NCI-H2171 treated with DMSO at 0.1 percent for 48 hours (cell line): ENCODE data around the gene P2RX1.
A peak's percentile ranks its signal among the peaks of the same experiment; 100 is the strongest.

Experiments used
- DNase-seq: peaks from one replicate; lab custom pipeline; 2025; lab: John Stamatoyannopoulos, UW

P2RX1 gene

DNA sequence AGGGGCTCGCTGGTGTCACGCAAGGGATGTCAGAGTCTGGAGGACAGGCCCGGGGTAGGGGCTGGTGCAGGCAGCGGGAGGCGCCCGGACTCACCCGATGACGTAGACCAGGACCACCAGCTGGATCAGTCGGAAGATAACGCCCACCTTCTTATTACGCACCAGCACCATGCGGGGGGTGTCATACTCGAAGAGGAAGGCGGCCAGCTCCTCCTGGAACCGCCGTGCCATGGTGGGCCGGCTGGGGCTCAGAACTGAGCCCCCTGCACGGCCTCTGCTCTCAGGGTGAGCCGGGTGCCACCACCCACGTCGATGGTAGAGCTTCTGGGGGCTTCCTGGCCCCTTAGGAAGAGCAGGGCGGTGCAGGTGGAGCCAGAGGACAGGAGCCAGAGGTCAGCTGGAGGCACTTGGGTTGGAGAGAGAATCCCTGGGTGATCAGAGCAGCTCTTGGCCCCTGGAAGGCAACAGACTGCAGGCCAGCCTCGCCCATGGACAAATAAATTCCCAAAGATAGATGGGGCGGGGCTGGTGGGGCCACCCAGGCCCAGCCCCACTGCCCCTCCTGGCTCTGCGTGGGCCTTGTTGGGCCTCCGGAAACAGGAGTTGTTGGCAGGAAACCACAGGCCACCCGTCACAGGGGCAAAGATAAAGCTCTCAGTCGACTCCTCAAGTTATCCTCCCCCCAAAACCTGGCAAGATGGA lies at the start of gene P2RX1:
Gene P2RX1, minus strand, starts transcription at position 471 of the 702 bp plus-strand sequence. Its CDS starts 240 bp downstream, at position 231.
- DNase-seq, result no peak

DNA sequence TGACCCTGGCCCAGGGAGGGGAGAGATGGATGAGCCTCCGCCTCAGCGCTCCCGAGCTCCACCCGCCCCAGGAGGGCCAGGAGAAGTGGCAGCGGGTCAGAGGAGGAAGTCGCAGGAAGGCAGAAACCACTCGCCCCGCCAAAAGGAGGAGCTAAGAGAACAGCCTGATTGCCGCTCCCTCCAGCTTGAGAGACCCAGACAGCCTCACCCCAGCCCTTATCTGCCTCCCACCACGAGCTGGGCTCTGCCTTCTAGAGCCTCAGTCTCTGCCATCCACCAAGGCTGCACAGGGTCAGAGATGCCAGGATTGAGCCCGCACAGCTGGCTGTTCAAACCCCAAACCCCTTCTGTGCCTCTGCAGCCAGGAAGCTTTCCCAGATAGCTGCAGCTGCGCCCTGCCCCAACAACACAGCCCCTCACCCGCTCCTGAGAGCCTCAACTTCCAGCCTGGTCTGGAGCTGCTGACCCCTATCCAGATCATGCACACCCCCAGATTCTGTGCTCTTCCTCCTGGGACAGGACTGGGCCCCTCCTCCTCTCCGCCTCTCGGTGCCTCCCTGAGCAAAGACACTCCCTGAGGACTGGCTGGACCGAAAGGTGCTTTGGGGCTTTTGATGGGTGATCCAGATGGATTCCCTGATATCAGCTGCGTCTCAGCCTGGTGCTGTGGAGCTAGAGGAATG lies 49.0 kb upstream of the P2RX1 start:
- peak; percentile 75 for DNase-seq

DNA sequence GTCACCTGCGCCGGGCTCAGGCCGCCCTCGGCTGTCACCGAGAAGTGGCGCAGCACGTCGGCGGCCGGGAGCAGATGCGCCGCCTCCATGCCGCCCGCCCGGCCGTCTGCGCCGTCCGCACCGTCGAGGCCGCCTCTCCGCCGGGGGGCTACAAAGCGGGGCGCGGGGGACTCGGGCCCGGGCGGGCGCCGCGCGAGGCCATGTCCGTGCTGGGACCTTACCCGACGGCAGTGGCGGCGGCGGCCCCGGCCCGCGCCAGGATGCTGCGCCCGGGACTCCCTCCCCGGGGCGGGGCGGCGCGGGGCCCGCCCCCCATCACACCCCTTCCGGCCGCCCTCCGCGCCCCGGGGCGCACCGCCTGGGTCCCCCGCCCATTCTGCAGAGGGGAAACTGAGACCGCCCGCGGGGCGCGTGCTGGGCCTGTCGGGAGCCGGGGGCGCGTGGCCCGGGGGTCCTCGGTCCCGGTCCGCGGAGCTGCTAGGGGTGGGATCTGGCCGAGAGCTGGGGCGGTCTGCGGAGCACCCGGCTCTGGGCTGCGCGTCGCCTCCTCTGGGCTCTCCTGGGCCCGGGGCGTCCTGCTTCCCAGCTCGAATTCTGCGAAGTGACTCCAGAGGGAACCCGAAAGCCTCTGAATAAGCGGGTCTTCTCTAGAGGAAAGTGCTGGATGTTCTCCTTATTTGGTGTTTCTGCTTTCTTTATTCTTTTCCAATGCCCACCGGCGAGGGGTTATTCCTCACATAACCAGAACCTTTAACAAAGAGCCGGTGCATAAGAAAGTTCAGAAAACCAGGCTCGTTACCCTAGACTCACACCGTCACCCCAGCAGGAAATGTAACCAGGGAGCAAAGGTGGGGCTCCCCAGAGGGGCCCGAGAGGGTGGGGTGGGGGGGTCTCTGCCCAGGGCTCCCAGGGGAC lies 48.2 kb upstream of the P2RX1 start, which contains the start of gene ATP2A3:
Gene ATP2A3, minus strand, starts transcription at position 235 of the 915 bp plus-strand sequence. Its CDS starts 146 bp downstream, at position 89.
- peak; percentile 59 for DNase-seq

DNA sequence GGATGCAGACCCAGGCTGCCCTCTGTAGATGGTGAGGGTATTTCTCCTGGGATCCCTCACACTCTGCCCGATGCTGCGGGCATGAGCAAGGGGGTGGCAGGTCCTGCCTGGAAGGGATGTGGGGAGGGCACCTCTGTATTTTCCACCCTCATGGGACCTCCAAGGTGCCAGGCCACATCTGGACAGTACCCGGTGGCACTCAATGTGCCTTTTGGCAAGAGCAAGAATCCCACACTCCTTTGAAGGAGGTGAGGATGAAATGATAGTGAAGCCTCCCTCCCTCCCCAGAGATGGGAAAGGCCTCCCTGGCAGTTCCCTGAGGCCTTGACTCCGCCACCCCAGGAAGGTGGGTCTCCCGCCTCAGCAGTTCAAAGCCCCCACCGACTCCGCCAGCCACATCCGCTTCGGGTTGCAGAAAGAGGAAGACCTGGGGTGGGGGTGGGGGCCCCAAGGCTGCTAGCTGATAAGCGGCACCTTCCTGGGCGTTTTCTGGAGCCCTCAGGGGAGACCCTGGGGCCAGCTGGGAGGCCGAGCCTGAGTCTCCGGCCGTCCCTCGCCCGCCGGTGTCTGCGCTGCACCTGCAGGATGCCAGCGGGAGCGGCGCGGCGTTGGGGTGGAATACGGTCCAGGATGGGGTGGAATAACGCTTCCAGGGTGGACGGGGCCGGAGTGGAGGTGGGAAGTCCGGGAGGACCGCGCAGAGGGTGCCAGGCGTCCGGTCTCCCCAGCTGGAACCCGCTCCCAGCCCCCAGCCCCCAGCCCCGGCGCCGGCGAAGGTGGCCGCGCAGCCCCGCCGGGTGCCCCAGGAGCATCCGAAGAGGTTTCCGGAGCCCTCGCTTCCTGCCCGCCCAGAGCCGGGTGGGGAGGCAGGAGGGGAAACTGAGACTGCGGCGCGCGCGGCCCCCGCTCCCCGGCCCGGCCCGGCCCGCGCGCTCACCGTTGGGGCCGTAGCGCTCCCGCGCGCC lies 47.3 kb upstream of the P2RX1 start:
- no peak for DNase-seq

DNA sequence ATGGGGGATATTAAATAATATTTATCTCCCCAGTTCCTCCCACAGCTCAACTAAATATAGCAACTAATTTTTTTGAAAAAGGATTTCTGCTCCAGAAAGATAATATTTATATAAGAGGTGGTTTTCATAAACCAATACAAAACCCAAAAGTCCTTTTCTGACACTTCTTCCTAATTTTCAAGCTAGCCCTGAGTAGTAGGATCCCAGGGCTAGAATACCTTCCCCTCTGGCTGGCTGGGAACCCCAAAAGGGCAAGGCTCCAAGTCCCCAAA lies 46.6 kb upstream of the P2RX1 start:
- DNase-seq, result no peak

DNA sequence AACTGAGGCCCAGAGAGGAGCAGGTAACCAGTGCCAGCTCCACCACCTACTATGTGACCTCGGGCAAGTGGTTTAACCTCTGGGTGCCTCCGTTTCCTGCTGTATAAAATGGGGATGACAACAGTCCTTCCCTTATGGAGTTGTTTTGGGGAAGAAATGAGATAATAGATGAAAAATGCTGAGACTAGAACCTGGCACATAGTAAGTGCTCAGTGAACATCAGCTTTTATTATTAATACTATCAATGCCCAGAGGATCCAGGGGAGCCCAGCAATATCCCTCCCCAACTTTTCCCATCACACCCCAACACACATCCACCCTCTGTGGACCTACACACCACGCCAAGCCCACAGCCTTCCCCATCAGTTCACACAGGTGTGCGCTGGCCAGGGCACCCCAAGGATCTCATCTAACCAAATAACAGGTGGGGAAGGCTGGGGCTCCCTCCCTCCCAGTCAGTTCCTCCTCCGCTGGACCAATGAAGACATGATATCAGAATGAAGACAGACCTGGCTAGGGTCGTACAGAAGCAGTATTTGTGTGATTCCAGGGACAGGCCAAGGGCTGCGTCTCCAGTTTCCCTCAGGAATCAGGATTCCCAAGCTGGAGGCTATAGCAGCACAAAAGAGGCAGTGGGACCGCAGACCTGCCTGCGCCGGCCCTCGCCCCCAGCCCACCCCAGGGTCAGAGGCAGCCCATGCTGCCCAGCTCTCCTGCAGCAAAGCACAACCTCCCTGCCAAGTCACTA lies 46.1 kb upstream of the P2RX1 start:
- DNase-seq, result no peak

DNA sequence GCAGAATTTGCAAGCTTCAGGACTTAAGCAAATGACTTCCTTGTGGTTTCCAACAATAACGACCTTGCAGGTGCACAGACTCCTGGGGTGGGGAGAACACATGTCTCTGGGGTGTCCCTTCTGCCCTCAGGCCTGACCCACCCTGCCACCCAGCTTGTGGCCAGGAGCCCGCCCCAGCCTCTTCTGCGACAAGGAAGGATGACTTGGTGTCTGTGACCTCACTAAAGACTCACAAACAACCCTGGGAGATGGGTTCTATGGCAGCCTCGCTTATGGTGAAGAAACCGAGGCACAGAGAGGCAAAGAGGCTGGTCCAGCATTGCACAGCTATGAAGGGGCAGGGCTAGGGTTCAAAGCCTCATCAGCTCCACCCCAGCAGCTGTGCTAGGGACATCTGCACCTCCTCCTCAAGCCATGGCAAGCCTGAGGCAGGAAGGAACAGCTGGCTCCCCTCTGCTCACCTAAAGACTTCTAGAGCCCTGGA lies 45.3 kb upstream of the P2RX1 start:
- peak; percentile 87 for DNase-seq

DNA sequence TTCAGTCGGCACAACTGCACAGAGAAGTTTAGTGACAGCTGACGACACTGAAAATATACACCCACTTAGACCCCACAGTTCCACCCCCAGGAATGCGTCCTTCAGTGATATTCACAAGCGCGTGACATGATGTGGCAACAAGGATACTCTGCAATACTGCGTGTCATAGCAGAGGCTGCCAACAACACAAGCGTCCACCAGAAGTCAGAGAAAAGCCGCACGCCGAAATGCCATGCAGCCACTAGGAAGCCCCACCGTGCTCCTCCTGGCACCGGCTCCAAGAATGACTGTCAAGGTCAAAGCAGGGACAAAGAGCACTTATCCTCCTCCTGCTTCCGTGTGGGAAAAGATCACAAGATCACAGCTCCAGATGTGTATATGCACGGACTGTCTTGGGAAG lies 44.5 kb upstream of the P2RX1 start:
- peak; percentile 43 for DNase-seq

DNA sequence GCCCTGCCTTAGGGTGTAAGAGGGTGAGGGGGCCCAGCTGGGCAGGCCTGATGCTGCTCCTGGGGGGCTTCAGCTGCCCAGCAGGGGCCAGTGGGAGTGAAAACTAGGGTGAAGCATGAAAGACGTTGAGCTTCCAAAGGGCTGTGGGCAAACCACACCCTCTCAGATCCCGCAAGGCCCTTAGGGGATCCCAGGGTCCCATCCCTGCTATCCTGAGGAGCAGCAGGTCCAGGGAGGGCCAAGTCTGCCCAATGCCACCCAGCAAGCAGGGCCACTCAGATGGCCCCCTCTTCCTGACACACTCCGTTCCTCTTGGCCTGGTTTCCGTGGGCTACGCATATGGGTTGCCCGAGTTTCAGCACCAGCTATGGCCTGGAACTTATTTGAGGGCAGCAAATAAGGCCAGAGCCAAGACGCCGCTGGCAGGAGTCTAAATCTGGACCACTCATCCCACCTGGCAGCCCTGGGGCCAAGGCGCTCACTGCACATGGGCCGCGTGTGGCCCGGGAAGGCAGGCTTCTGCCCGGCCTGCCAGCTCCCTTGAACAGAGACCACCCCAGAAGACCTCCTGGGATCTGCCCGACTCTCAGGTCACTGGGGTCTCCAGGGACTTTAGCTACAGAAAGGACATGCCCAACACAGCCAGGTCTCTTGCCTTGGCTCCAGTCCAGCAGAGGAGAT lies 43.8 kb upstream of the P2RX1 start:
- no peak for DNase-seq

DNA sequence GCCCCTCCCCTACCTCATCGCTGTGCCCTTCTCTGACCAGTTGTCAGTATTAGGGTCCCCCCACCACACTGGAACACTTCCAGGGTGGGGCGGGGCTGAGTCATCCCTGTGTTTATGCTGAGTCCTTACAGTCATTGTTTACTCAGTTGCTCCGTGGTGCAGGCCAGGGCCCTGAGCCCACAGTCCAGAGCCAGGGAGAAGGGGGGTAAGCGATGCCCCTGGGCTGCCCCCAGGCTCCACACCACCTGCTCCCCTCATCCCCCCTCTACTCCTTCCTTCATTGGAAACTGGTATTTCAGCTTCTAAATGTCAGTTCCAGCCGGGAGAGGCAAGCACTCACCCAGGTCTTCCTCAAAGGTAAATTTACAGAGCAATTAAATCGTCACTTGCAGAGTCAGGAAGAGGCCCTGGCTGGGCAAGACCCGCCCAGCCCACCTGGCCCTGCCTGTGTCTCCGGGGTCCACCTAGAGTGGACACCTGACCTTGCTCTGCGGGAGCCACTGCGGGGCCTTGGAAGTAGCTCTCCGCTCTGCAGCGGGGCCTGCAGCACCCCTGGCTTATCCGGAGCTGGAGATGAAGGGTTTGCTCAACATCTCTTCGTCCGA lies 43.1 kb upstream of the P2RX1 start:
- DNase-seq, result peak; percentile 5

DNA sequence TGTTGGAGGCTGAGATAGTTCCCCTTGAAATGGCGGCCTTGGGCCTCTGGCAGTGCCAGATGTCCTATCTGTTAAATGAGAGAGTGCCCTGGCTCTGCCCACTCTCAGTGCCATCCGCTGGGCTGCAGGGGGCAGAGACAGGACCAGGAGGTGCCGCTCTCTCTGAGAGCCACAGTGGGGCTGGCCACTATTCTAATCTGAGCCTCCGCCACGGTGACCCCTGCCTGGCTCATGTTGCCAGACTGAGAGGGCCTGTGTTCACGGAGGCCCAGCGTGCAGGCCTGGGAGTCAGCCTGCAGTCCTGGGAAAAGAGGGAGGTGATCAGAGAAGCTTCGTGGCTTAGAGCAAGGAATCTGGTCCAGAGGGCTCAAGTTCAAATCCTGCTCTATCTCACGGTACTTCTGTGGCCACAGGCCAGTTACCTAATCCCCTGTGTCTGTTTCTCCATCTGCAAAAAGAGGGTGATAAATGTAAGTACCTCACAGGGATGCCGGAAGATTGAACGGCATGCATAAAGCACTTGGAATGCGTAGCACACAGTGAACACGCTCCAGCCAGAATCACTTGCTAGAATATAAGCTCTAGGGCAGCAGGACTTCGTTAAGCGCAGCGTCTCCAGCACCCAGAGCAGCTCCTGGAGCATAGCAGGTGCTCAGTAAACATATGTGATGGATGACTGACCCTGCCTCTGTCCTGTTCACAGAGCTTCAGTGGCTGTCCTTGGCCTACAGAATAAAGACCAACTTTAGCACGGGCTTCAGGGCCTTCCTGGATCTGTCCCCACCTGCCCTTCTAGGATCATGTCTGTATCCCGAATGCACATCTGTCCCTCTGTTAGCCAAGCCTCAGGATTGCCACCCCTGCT lies 41.7 kb upstream of the P2RX1 start:
- no peak for DNase-seq

DNA sequence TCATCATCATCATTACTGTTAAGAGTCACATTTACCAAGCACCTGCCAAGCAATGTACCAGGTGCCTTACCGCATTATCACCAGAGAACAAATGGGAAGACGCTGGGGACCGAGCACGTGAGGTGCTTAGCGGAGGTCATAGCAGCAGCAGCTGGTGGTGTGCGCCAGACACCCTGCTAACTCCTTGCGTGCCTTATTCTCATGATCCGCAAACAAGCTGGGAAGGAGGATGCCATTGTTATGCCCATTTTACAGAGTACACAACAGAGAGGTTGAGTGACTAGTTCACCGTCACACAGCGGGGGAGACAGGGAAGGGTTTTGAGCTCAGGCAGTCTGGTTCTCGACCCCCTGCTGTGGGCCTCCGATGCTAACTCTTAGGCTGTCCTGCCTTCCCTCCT lies 40.7 kb upstream of the P2RX1 start:
- DNase-seq, result peak; percentile 71

DNA sequence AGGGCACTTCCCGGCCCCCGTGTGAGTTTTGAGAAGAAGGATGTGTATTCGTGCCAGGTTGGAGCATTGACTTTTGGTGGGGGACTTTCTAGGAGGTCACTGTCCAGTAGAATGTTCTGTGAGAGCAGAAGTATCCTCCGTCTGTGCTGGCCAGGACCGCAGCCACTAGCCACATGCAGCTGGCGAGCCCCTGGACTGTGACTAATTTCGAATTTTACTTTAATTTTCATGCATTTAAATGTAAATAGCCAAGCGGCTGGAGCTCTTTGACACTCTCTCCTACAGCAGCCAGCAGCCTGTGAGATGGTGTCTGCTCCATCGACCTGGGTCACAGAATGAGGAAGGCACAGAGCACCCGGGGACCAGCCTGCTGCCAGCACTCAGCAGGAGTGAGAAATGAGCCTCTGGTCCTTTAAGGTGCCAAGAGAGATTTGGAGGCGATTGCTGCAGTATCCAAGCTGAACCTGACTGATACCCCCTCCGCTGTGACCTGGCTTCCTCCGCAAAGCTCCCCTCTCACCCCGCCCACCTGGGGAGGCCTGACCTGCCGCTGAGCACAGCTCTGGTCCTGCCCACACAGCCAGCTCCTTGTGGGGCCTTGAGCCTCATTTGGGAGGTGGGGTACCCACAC lies 40.2 kb upstream of the P2RX1 start:
- peak; percentile 49 for DNase-seq

DNA sequence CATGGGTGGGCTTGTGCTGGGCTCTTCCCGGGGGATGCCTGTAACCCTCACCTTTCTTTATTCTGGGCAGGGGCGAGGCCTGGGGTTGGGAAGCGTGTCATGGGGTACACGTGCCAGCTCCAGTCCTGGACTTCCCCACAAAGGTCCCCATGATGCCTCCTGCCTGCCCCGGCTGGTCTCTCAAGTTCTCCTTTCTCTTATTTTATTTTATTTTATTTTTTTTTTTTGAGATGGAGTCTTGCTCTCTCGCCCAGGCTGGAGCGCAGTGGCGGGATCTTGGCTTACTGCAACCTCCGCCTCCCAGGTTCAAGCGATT lies 39.4 kb upstream of the P2RX1 start:
- no peak for DNase-seq

DNA sequence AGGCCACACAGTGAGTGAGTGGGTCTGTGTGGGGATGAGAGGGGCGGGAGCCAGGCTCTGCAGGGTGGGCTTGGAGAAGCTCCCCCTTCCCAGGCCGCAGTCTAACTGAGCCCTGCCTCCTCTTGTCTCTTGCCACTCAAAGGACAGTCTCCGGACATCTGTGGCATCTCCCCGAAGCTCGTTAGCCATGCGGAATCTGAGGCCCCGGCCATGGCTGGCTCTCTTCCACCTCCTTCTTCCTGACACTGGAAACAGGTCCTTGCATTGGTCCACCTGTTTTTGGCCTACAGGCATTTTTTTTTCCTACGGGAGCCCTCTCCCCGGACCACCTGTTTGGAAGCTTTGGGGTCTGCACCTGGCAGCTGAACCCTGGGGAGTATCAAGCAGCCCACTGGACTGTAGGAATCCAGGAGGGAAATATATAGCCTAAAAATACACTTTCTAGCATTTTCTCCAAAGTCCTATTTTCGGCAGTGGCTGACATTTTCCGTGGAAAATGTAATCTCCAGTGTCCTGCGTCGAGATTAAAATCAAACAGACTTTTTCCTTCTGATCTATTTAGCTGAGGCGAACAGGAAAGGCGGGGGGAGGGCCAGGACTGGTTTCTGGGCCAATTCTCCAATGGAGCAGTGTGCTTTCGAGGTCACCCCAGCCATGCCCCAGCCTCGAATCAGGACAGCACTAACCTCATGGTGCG lies 38.9 kb upstream of the P2RX1 start:
- no peak for DNase-seq

DNA sequence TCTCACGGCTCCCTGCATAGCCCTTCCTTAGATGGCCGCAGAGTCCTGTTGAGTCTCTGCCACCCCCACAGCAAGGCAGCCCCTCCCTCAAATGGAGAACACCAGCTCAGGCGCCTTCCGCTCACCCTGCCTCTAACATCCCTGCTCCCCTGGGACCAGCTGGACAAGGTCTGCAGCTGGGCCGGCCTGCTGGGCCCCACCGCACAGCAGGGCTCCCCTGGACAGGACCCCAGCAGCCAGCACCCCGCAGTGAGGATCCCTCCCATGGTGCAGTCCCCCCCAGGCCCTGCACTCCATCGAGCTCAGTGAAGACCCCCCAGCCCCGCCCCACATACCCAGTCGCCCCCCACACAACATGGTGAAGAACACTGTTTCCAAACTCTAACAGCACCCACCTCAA lies 37.8 kb upstream of the P2RX1 start:
- DNase-seq, result no peak

DNA sequence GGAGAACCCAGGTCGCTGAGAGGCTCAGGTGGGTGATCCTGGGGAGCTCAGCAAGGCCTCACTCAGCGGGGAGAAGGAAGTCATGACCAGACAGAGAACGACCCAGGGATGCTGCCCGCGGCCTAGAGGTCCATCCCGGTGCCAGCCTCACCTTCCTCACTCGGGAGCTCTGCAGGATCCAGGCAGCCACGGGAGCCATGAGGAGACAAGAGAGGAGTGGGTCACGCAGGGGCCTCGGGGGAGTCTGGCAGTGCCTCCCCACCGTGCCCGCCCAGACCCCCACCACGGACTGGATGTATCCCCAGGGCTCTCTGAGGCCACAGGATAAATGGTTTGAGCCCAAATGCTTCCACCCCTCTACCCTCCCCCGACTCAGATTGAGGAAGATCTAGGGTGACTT lies 37.3 kb upstream of the P2RX1 start:
- DNase-seq, result no peak

DNA sequence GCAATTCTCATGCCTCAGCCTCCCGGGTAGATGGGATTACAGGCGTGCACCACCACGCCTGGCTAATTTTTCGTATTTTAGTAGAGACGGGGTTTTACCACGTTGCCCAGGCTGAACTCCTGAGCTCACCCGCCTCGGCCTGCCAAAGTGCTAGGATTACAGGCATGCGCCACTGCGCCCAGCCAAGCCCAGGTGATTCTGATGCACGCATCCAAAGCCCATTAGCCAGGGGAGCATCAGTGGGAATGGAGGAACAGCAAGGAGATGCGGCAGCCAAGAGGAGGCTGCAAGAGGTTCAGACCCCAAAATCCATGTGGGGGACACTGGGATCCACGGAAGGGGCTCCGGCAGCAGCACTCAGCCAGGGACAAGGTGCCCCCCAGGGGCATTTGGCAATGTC lies 35.9 kb upstream of the P2RX1 start:
- DNase-seq, result no peak
